ENCODE measurements around the gene TBC1D22A. TPM values are rescaled to one million over a fixed set of nuclear protein-coding genes. Genes with fewer than 3 reads are reported as not detected.

TBC1D22A gene
- total RNA-seq, 4 donors from 2014 or later, result 16.2 to 22.2 (median 17.8) TPM

DNA sequence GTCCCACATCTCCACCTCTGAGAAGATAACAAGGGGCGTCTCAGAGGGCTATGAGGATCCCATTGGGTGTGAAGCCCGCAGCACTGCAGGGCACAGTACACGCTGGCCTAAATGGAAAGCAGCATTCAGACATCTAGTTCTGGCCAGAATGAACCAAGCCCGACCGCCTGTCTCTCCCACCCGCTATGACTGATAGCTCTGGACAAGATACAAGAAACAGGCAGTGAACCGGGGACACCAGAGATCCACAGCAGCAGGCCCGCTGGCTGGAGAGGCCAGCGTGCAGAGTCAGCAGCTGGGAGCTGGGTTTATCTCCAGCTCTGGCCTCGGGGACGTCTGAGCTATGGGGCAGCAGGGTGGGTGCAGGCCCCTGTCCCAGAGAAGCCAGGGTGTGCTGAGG lies 34.0 kb upstream of the TBC1D22A start:
- no peaks in the 10 kb centered on the region for H3K9me3 ChIP-seq
- H3K36me3 ChIP-seq, result peaks cover 0 to 43% of the 10 kb centered on the region in 2 donors
- H3K4me3 ChIP-seq, result no peak overlapping the region
- peak overlapping the region in 1 of 4 donors; percentile 24 for H3K27ac ChIP-seq
- peaks cover 0 to 62% (median 29%) of the 10 kb centered on the region in 3 donors for H3K4me1 ChIP-seq
- no peak for ATAC-seq
- TF ChIP-seq, protein P1, sequence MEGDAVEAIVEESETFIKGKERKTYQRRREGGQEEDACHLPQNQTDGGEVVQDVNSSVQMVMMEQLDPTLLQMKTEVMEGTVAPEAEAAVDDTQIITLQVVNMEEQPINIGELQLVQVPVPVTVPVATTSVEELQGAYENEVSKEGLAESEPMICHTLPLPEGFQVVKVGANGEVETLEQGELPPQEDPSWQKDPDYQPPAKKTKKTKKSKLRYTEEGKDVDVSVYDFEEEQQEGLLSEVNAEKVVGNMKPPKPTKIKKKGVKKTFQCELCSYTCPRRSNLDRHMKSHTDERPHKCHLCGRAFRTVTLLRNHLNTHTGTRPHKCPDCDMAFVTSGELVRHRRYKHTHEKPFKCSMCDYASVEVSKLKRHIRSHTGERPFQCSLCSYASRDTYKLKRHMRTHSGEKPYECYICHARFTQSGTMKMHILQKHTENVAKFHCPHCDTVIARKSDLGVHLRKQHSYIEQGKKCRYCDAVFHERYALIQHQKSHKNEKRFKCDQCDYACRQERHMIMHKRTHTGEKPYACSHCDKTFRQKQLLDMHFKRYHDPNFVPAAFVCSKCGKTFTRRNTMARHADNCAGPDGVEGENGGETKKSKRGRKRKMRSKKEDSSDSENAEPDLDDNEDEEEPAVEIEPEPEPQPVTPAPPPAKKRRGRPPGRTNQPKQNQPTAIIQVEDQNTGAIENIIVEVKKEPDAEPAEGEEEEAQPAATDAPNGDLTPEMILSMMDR (IDR thresholded peaks at IDR 0.05), result no peak
- TF ChIP-seq POLR2AphosphoS5 (IDR thresholded peaks at IDR 0.05) (no peak), POLR2A (IDR thresholded peaks at IDR 0.05) (no peak), EP300 (IDR thresholded peaks at IDR 0.05) (no peak)
- H3K27me3 ChIP-seq, result no peaks in the 10 kb centered on the region
- 69% methylated on average over 5 of the region's 11 CpGs; no CpG with 5 or more reads in 1 of the 2 donors for WGBS, 2 donors (ENCODE audit: low coverage in 1 of 2)

DNA sequence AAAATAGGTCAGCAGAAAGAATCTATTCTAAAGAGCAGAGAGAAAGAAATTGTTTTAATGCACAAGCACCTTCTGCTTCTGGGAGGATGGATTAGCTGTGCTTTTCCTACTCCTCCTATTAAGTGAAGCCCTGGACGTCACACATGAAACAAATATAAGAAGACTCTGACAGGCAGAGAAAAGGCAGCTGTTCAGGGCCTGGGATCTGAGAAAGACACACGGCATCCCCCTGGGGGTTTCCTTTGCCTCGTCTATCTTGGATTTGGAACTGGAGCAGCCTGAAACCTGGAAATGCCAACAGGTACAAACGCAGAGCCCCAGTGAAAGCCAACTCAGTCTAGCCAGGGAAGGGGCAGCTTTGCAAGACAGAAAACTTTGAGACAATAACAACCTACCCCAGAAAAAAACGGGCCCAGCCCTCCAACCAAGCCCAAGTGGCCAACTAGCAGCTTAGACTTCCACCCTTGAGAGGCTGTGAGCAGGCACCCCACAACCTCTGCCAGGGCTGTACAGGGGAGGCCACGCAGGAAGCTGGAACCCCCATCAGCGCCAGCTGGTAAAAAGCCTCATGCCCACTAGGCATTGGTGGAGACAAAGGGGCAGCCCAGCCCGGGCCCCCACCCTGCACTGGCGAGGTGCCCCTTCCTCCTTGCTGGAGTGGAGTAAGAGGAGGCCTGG lies 31.7 kb upstream of the TBC1D22A start:
- TF ChIP-seq POLR2AphosphoS5 (IDR thresholded peaks at IDR 0.05) (peak; percentile 67), POLR2A (IDR thresholded peaks at IDR 0.05) (no peak)

DNA sequence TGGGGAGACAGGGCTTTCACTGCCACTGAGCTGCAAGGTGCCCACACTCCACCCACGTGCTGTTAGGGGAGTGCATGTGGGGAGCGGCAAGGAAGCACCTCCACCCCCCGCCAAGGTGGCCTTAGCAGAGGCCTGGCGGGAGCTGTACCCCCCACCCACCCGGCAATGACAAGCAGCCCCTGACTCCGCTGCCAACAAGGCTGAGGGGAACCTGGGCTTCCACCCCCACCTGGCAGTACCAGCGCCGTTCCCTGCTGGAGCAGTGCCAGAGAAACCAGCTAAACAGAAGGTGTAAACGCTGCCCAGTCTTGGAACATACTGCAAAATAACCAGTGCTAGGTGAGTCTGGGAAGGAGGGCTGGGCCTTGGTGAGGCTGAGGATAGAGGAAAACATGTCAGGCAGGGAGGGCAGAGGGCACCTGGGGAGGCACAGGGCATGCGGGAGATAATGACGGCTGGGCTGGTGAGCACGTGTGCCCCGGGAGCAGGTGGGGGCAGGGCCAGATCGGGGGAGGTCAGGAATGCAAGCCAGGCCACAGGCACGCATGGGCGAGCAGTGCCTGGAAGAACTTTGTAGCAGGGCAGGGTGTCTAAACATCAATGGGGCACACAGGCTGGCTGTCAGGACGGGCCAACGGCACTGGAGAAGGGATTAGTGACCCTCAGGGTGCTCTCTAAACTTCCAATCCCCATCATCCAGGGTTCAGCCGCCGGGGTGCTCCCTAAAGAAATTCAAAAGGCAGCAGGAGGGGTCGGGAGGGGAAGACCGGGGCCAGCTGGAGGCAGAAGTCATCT lies 31.0 kb upstream of the TBC1D22A start:
- H3K27me3 ChIP-seq, result no peaks in the 10 kb centered on the region
- no peak overlapping the region for H3K4me3 ChIP-seq
- TF ChIP-seq POLR2A (IDR thresholded peaks at IDR 0.05) (no peak), POLR2AphosphoS5 (IDR thresholded peaks at IDR 0.05) (no peak), EP300 (IDR thresholded peaks at IDR 0.05) (no peak)
- TF ChIP-seq, protein P1 (IDR thresholded peaks at IDR 0.05), result no peak
- H3K27ac ChIP-seq, result peak overlapping the region in 3 of 4 donors; percentile 52 to 66 (median 57)
- H3K9me3 ChIP-seq, result no peaks in the 10 kb centered on the region
- peaks cover 0 to 24% of the 10 kb centered on the region in 2 donors for H3K36me3 ChIP-seq
- 53 to 62% methylated on average over 6 to 14 of the region's 22 CpGs for WGBS, 2 donors (ENCODE audit: low coverage in 1 of 2)
- no peak for ATAC-seq
- H3K4me1 ChIP-seq, result peaks cover 0 to 86% (median 55%) of the 10 kb centered on the region in 3 donors

More for the DNA sequence above, 31.7 kb upstream of the TBC1D22A start:
- peaks cover 0 to 24% of the 10 kb centered on the region in 2 donors for H3K36me3 ChIP-seq
- no peaks in the 10 kb centered on the region for H3K9me3 ChIP-seq
- no peaks in the 10 kb centered on the region for H3K27me3 ChIP-seq
- no peak for ATAC-seq
- peaks cover 0 to 85% (median 49%) of the 10 kb centered on the region in 3 donors for H3K4me1 ChIP-seq
- 17 to 30% methylated on average over 1 to 5 of the region's 9 CpGs for WGBS, 2 donors (ENCODE audit: low coverage in 1 of 2)
- H3K4me3 ChIP-seq, result no peak overlapping the region
- peak overlapping the region in 3 of 4 donors; percentile 52 to 66 (median 57) for H3K27ac ChIP-seq

DNA sequence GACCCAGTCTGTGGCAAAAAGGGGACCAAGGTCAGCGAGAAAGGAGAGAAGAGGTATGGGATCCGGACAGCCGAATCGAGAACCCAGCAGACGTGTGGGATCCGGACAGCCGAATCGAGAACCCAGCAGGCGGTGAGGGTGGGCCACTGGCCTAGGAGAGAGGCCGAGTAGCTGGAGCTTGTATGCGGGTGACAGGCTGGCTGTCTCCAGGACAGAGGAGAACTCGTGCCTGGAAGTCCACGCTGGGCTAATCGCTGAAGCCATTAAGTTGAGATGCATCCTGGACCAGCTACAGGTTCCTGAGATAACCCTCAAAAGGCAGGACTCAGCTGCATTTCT lies 30.4 kb upstream of the TBC1D22A start:
- no peak for ATAC-seq
- 90 to 93% methylated on average over 3 to 6 of the region's 14 CpGs for WGBS, 2 donors (ENCODE audit: low coverage in 1 of 2)
- peak overlapping the region in 3 of 4 donors; percentile 52 to 66 (median 57) for H3K27ac ChIP-seq
- TF ChIP-seq POLR2A (IDR thresholded peaks at IDR 0.05) (no peak), EP300 (IDR thresholded peaks at IDR 0.05) (no peak)
- TF ChIP-seq, protein P1 (IDR thresholded peaks at IDR 0.05), result no peak
- no peak overlapping the region for H3K4me3 ChIP-seq
- no peaks in the 10 kb centered on the region for H3K27me3 ChIP-seq
- H3K36me3 ChIP-seq, result peaks cover 0 to 19% of the 10 kb centered on the region in 2 donors
- no peaks in the 10 kb centered on the region for H3K9me3 ChIP-seq
- peaks cover 0 to 90% (median 60%) of the 10 kb centered on the region in 3 donors for H3K4me1 ChIP-seq

DNA sequence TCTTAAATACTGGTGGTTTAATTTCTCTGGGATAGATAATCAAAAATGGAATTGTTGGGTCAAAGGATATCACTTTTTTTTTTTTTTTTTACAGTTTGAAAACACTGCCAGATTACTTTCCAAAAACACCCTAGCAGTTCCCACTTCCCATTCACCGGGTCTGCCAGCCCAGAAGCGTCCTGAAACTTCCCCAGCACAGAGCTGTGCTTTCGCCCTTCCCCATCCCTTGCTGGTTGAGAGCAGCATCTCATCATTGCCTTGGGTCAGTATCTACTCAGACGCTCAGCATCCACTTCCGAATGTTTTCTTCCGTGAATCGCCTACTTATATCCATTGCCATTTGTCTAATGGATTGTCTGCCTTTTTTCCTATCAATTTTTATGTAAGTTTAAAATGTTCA lies 29.9 kb upstream of the TBC1D22A start:
- Histone ChIP-seq H3K27me3 (no peaks in the 10 kb centered on the region), H3K27ac (peak overlapping the region in 2 of 4 donors; percentile 57 to 66), H3K36me3 (peaks cover 0 to 19% of the 10 kb centered on the region in 2 donors), H3K9me3 (no peaks in the 10 kb centered on the region), H3K4me3 (no peak overlapping the region), H3K4me1 (peaks cover 0 to 93% (median 60%) of the 10 kb centered on the region in 3 donors)
- TF ChIP-seq, protein P1 (IDR thresholded peaks at IDR 0.05), result no peak
- TF ChIP-seq POLR2A (IDR thresholded peaks at IDR 0.05) (no peak), POLR2AphosphoS5 (IDR thresholded peaks at IDR 0.05) (no peak), EP300 (IDR thresholded peaks at IDR 0.05) (no peak)
- 62 to 76% methylated on average over 7 of the region's 7 CpGs for WGBS, 2 donors (ENCODE audit: low coverage in 1 of 2)
- ATAC-seq, result no peak

Measured in gastroesophageal sphincter (tissue), 4 donors.